ENCODE data around the gene PCSK9. TPM values are rescaled to one million over a fixed set of nuclear protein-coding genes. Genes with fewer than 3 reads are reported as not detected.

PCSK9 gene
- total RNA-seq, 1 experiment from 2014 or later, result 41.6 TPM

- peaks cover 9% of the 10 kb centered on the region for H3K4me1 Mint-ChIP-seq (ENCODE audit: low read depth, unreplicated experiment)
- CTCF ChIA-PET, result no interaction called here
- no peak overlapping the region for H3K4me3 Mint-ChIP-seq (ENCODE audit: low read depth, unreplicated experiment)
- H3K27me3 Mint-ChIP-seq (ENCODE audit: unreplicated experiment), result no peaks in the 10 kb centered on the region
- no TSS peak for BruUV-seq (replicated peaks)
- intact Hi-C loops (cut with micrococcal nuclease; ENCODE audit: unreplicated experiment), result no loop called here
- no peak for TF ChIP-seq CTCF (IDR thresholded peaks at IDR 0.05; ENCODE audit: unreplicated experiment)
- H3K27ac Mint-ChIP-seq (ENCODE audit: unreplicated experiment), result no peak overlapping the region
- H3K9me3 Mint-ChIP-seq (ENCODE audit: low read depth, unreplicated experiment), result no peaks in the 10 kb centered on the region
- no peak for DNase-seq
- H3K36me3 Mint-ChIP-seq (ENCODE audit: insufficient read depth, unreplicated experiment), result peaks cover 42% of the 10 kb centered on the region
Measured at GRCh38 chr1:55079651-55080050, 40.3 kb downstream of the PCSK9 start.

GRCh38 chr1:55081188-55081904 lies 42.0 kb downstream of the PCSK9 start:
- CTCF ChIA-PET, result no interaction called here
- H3K4me3 Mint-ChIP-seq (ENCODE audit: low read depth, unreplicated experiment), result no peak overlapping the region
- DNase-seq, result no peak
- no TSS peak for BruUV-seq (replicated peaks)
- no peak overlapping the region for H3K27ac Mint-ChIP-seq (ENCODE audit: unreplicated experiment)
- no peak for TF ChIP-seq CTCF (IDR thresholded peaks at IDR 0.05; ENCODE audit: unreplicated experiment)
- H3K9me3 Mint-ChIP-seq (ENCODE audit: low read depth, unreplicated experiment), result no peaks in the 10 kb centered on the region
- peaks cover 9% of the 10 kb centered on the region for H3K4me1 Mint-ChIP-seq (ENCODE audit: low read depth, unreplicated experiment)
- intact Hi-C loops (cut with micrococcal nuclease; ENCODE audit: unreplicated experiment), result no loop called here
- H3K36me3 Mint-ChIP-seq (ENCODE audit: insufficient read depth, unreplicated experiment), result peaks cover 38% of the 10 kb centered on the region
- no peaks in the 10 kb centered on the region for H3K27me3 Mint-ChIP-seq (ENCODE audit: unreplicated experiment)

- H3K27ac Mint-ChIP-seq (ENCODE audit: unreplicated experiment), result no peak overlapping the region
- peaks cover 32% of the 10 kb centered on the region for H3K36me3 Mint-ChIP-seq (ENCODE audit: insufficient read depth, unreplicated experiment)
Measured at GRCh38 chr1:55081905-55082296, 42.6 kb downstream of the PCSK9 start.

GRCh38 chr1:55084257-55084656 lies 44.9 kb downstream of the PCSK9 start:
- DNase-seq, result no peak
- peaks cover 40% of the 10 kb centered on the region for H3K36me3 Mint-ChIP-seq (ENCODE audit: insufficient read depth, unreplicated experiment)
- intact Hi-C loops (cut with micrococcal nuclease; ENCODE audit: unreplicated experiment), result no loop called here
- no peak overlapping the region for H3K4me3 Mint-ChIP-seq (ENCODE audit: low read depth, unreplicated experiment)
- no peak for TF ChIP-seq CTCF (IDR thresholded peaks at IDR 0.05; ENCODE audit: unreplicated experiment)
- H3K27me3 Mint-ChIP-seq (ENCODE audit: unreplicated experiment), result no peaks in the 10 kb centered on the region
- no peak overlapping the region for H3K27ac Mint-ChIP-seq (ENCODE audit: unreplicated experiment)
- H3K9me3 Mint-ChIP-seq (ENCODE audit: low read depth, unreplicated experiment), result no peaks in the 10 kb centered on the region
- BruUV-seq (replicated peaks), result no TSS peak
- peaks cover 9% of the 10 kb centered on the region for H3K4me1 Mint-ChIP-seq (ENCODE audit: low read depth, unreplicated experiment)
- CTCF ChIA-PET, result no interaction called here

More at GRCh38 chr1:55081905-55082296, 42.6 kb downstream of the PCSK9 start:
- intact Hi-C loops (cut with micrococcal nuclease; ENCODE audit: unreplicated experiment), result no loop called here
- TF ChIP-seq CTCF (IDR thresholded peaks at IDR 0.05; ENCODE audit: unreplicated experiment), result no peak
- DNase-seq, result no peak
- no TSS peak for BruUV-seq (replicated peaks)
- Mint-ChIP-seq H3K27me3 (ENCODE audit: unreplicated experiment) (no peaks in the 10 kb centered on the region), H3K4me1 (ENCODE audit: low read depth, unreplicated experiment) (peaks cover 9% of the 10 kb centered on the region), H3K4me3 (ENCODE audit: low read depth, unreplicated experiment) (no peak overlapping the region), H3K9me3 (ENCODE audit: low read depth, unreplicated experiment) (no peaks in the 10 kb centered on the region)
- CTCF ChIA-PET, result no interaction called here
